ENCODE measurements around the gene MIER1. TPM values are rescaled to one million over a fixed set of nuclear protein-coding genes. Genes with fewer than 3 reads are reported as not detected.
A peak's percentile ranks its signal among the peaks of the same experiment; 100 is the strongest.

The MIER1 gene
- polyA plus RNA-seq, 4 donors, result 13.0 to 36.1 (median 18.3) TPM

GRCh38 chr1:67013573-67013972 lies 88.8 kb downstream of the MIER1 start:
- Histone ChIP-seq H3K4me3 (ENCODE audit: low read depth in 1 of 3, low read length in 3 of 3) (no peak overlapping the region), H3K9me3 (ENCODE audit: control insufficient read depth in 2 of 2, insufficient read depth in 1 of 2, low read depth in 1 of 2, low read length in 1 of 2) (peaks cover 0 to 3% of the 10 kb centered on the region in 2 donors), H3K27ac (ENCODE audit: low read depth in 1 of 3, low read length in 2 of 3) (no peak overlapping the region), H3K27me3 (ENCODE audit: control insufficient read depth in 3 of 3, insufficient read depth in 3 of 3, low read length in 3 of 3) (no peaks in the 10 kb centered on the region), H3K4me1 (ENCODE audit: control insufficient read depth in 3 of 3, insufficient read depth in 2 of 3, low read depth in 1 of 3, low read length in 2 of 3) (no peaks in the 10 kb centered on the region), H3K36me3 (ENCODE audit: control insufficient read depth in 3 of 3, insufficient read depth in 2 of 3, low read depth in 1 of 3, low read length in 3 of 3) (peaks cover 2 to 21% (median 7%) of the 10 kb centered on the region in 3 donors)
- DNase-seq (no peak), FAIRE-seq (no peak)
- 38 to 41% (median 41%) methylated on average over 2 of the region's 2 CpGs for WGBS, 3 donors

GRCh38 chr1:67018574-67018973 lies 93.8 kb downstream of the MIER1 start:
- Histone ChIP-seq H3K27me3 (ENCODE audit: control insufficient read depth in 3 of 3, insufficient read depth in 3 of 3, low read length in 3 of 3) (no peaks in the 10 kb centered on the region), H3K36me3 (ENCODE audit: control insufficient read depth in 3 of 3, insufficient read depth in 2 of 3, low read depth in 1 of 3, low read length in 3 of 3) (peaks cover 3 to 19% (median 8%) of the 10 kb centered on the region in 3 donors), H3K9me3 (ENCODE audit: control insufficient read depth in 2 of 2, insufficient read depth in 1 of 2, low read depth in 1 of 2, low read length in 1 of 2) (peaks cover 0 to 3% of the 10 kb centered on the region in 2 donors), H3K4me1 (ENCODE audit: control insufficient read depth in 3 of 3, insufficient read depth in 2 of 3, low read depth in 1 of 3, low read length in 2 of 3) (no peaks in the 10 kb centered on the region), H3K27ac (ENCODE audit: low read depth in 1 of 3, low read length in 2 of 3) (peak overlapping the region in 1 of 3 donors; percentile 26), H3K4me3 (ENCODE audit: low read depth in 1 of 3, low read length in 3 of 3) (no peak overlapping the region)
- FAIRE-seq (no peak), DNase-seq (no peak)
- WGBS, 3 donors, result 70 to 93% (median 91%) methylated on average over 2 of the region's 2 CpGs

- 90 to 96% (median 95%) methylated on average over 4 of the region's 4 CpGs for WGBS, 3 donors
- H3K27ac ChIP-seq (ENCODE audit: low read depth in 1 of 3, low read length in 2 of 3), result no peak overlapping the region
- no peak overlapping the region for H3K4me3 ChIP-seq (ENCODE audit: low read depth in 1 of 3, low read length in 3 of 3)
- H3K4me1 ChIP-seq (ENCODE audit: control insufficient read depth in 3 of 3, insufficient read depth in 2 of 3, low read depth in 1 of 3, low read length in 2 of 3), result no peaks in the 10 kb centered on the region
- DNase-seq, result no peak
- peaks cover 3 to 19% (median 9%) of the 10 kb centered on the region in 3 donors for H3K36me3 ChIP-seq (ENCODE audit: control insufficient read depth in 3 of 3, insufficient read depth in 2 of 3, low read depth in 1 of 3, low read length in 3 of 3)
- H3K27me3 ChIP-seq (ENCODE audit: control insufficient read depth in 3 of 3, insufficient read depth in 3 of 3, low read length in 3 of 3), result no peaks in the 10 kb centered on the region
- peaks cover 0 to 3% of the 10 kb centered on the region in 2 donors for H3K9me3 ChIP-seq (ENCODE audit: control insufficient read depth in 2 of 2, insufficient read depth in 1 of 2, low read depth in 1 of 2, low read length in 1 of 2)
- FAIRE-seq, result no peak
Observed at GRCh38 chr1:67019121-67019520, 94.3 kb downstream of the MIER1 start.

- Histone ChIP-seq H3K4me3 (ENCODE audit: low read depth in 1 of 3, low read length in 3 of 3) (no peak overlapping the region), H3K27me3 (ENCODE audit: control insufficient read depth in 3 of 3, insufficient read depth in 3 of 3, low read length in 3 of 3) (no peaks in the 10 kb centered on the region), H3K36me3 (ENCODE audit: control insufficient read depth in 3 of 3, insufficient read depth in 2 of 3, low read depth in 1 of 3, low read length in 3 of 3) (peaks cover 3 to 19% (median 9%) of the 10 kb centered on the region in 3 donors), H3K4me1 (ENCODE audit: control insufficient read depth in 3 of 3, insufficient read depth in 2 of 3, low read depth in 1 of 3, low read length in 2 of 3) (no peaks in the 10 kb centered on the region), H3K9me3 (ENCODE audit: control insufficient read depth in 2 of 2, insufficient read depth in 1 of 2, low read depth in 1 of 2, low read length in 1 of 2) (peaks cover 0 to 2% of the 10 kb centered on the region in 2 donors), H3K27ac (ENCODE audit: low read depth in 1 of 3, low read length in 2 of 3) (peak overlapping the region in 1 of 3 donors; percentile 33)
- FAIRE-seq (no peak), DNase-seq (no peak)
- 35 to 81% (median 58%) methylated on average over 1 of the region's 1 CpG for WGBS, 3 donors
Observed at GRCh38 chr1:67019600-67020136, 94.9 kb downstream of the MIER1 start.

- FAIRE-seq (no peak), DNase-seq (no peak)
- no peaks in the 10 kb centered on the region for H3K9me3 ChIP-seq (ENCODE audit: control insufficient read depth in 2 of 2, insufficient read depth in 1 of 2, low read depth in 1 of 2, low read length in 1 of 2)
- no peak overlapping the region for H3K27ac ChIP-seq (ENCODE audit: low read depth in 1 of 3, low read length in 2 of 3)
- no peak overlapping the region for H3K4me3 ChIP-seq (ENCODE audit: low read depth in 1 of 3, low read length in 3 of 3)
- H3K4me1 ChIP-seq (ENCODE audit: control insufficient read depth in 3 of 3, insufficient read depth in 2 of 3, low read depth in 1 of 3, low read length in 2 of 3), result no peaks in the 10 kb centered on the region
- H3K36me3 ChIP-seq (ENCODE audit: control insufficient read depth in 3 of 3, insufficient read depth in 2 of 3, low read depth in 1 of 3, low read length in 3 of 3), result peaks cover 3 to 19% (median 9%) of the 10 kb centered on the region in 3 donors
- H3K27me3 ChIP-seq (ENCODE audit: control insufficient read depth in 3 of 3, insufficient read depth in 3 of 3, low read length in 3 of 3), result no peaks in the 10 kb centered on the region
- WGBS, 3 donors, result 85 to 90% (median 85%) methylated on average over 2 of the region's 2 CpGs
Observed at GRCh38 chr1:67020304-67020703, 95.5 kb downstream of the MIER1 start.

GRCh38 chr1:67020765-67021164 lies 96.0 kb downstream of the MIER1 start:
- Histone ChIP-seq H3K9me3 (ENCODE audit: control insufficient read depth in 2 of 2, insufficient read depth in 1 of 2, low read depth in 1 of 2, low read length in 1 of 2) (no peaks in the 10 kb centered on the region), H3K27ac (ENCODE audit: low read depth in 1 of 3, low read length in 2 of 3) (no peak overlapping the region), H3K27me3 (ENCODE audit: control insufficient read depth in 3 of 3, insufficient read depth in 3 of 3, low read length in 3 of 3) (no peaks in the 10 kb centered on the region), H3K4me3 (ENCODE audit: low read depth in 1 of 3, low read length in 3 of 3) (no peak overlapping the region), H3K36me3 (ENCODE audit: control insufficient read depth in 3 of 3, insufficient read depth in 2 of 3, low read depth in 1 of 3, low read length in 3 of 3) (peaks cover 3 to 19% (median 6%) of the 10 kb centered on the region in 3 donors), H3K4me1 (ENCODE audit: control insufficient read depth in 3 of 3, insufficient read depth in 2 of 3, low read depth in 1 of 3, low read length in 2 of 3) (no peaks in the 10 kb centered on the region)
- FAIRE-seq, result no peak
- 27 to 37% (median 35%) methylated on average over 2 of the region's 2 CpGs for WGBS, 3 donors
- no peak for DNase-seq

GRCh38 chr1:67029472-67029871 lies 104.7 kb downstream of the MIER1 start:
- DNase-seq (no peak), FAIRE-seq (no peak)
- Histone ChIP-seq H3K36me3 (ENCODE audit: control insufficient read depth in 3 of 3, insufficient read depth in 2 of 3, low read depth in 1 of 3, low read length in 3 of 3) (peaks cover 3 to 16% (median 5%) of the 10 kb centered on the region in 3 donors), H3K27me3 (ENCODE audit: control insufficient read depth in 3 of 3, insufficient read depth in 3 of 3, low read length in 3 of 3) (no peaks in the 10 kb centered on the region), H3K27ac (ENCODE audit: low read depth in 1 of 3, low read length in 2 of 3) (no peak overlapping the region), H3K9me3 (ENCODE audit: control insufficient read depth in 2 of 2, insufficient read depth in 1 of 2, low read depth in 1 of 2, low read length in 1 of 2) (no peaks in the 10 kb centered on the region), H3K4me3 (ENCODE audit: low read depth in 1 of 3, low read length in 3 of 3) (no peak overlapping the region), H3K4me1 (ENCODE audit: control insufficient read depth in 3 of 3, insufficient read depth in 2 of 3, low read depth in 1 of 3, low read length in 2 of 3) (no peaks in the 10 kb centered on the region)
- WGBS, 3 donors, result 82 to 100% (median 92%) methylated on average over 1 of the region's 1 CpG

GRCh38 chr1:67031121-67031858 lies 106.5 kb downstream of the MIER1 start:
- no peak overlapping the region for H3K27ac ChIP-seq (ENCODE audit: low read depth in 1 of 3, low read length in 2 of 3)

More at GRCh38 chr1:67031121-67031858, 106.5 kb downstream of the MIER1 start:
- Histone ChIP-seq H3K36me3 (ENCODE audit: control insufficient read depth in 3 of 3, insufficient read depth in 2 of 3, low read depth in 1 of 3, low read length in 3 of 3) (peaks cover 5 to 13% (median 5%) of the 10 kb centered on the region in 3 donors), H3K27me3 (ENCODE audit: control insufficient read depth in 3 of 3, insufficient read depth in 3 of 3, low read length in 3 of 3) (no peaks in the 10 kb centered on the region), H3K4me1 (ENCODE audit: control insufficient read depth in 3 of 3, insufficient read depth in 2 of 3, low read depth in 1 of 3, low read length in 2 of 3) (no peaks in the 10 kb centered on the region), H3K4me3 (ENCODE audit: low read depth in 1 of 3, low read length in 3 of 3) (no peak overlapping the region), H3K9me3 (ENCODE audit: control insufficient read depth in 2 of 2, insufficient read depth in 1 of 2, low read depth in 1 of 2, low read length in 1 of 2) (no peaks in the 10 kb centered on the region)
- WGBS, 3 donors, result 75 to 85% (median 83%) methylated on average over 5 of the region's 5 CpGs
- DNase-seq (no peak), FAIRE-seq (no peak)

Data from small intestine (tissue), 7 donors.